Stimulated activated CD4-positive, alpha-beta T cell treated with anti-CD3 and anti-CD28 coated beads, Interleukin-12 subunit alpha, Interleukin-12 subunit beta, amount 100 ng/mL, for 24 hours (primary cell): Measurements from ENCODE around the gene STXBP1.
"Not testable (repeated sequence)": the region's sequence is repeated elsewhere in the genome, so short reads cannot be mapped to it uniquely, and the experiment has no call there.

Experiments
- DNase-seq, 2 experiments: peaks; one replicate each; pipeline ENCODE4 v3.0.0-alpha.2; 2020; ENCODE audit warnings: low read depth in 2 of 2

The STXBP1 gene

GRCh38 chr9:127614961-127615360, 2.9 kb downstream of the STXBP1 start:
- DNase-seq = no peak

GRCh38 chr9:127621339-127621970, 9.4 kb downstream of the STXBP1 start:
- DNase-seq = not testable (repeated sequence)

GRCh38 chr9:127626752-127627493, 14.8 kb downstream of the STXBP1 start:
- no peak for DNase-seq

- DNase-seq = no peak
Measured at GRCh38 chr9:127627494-127627855, 15.4 kb downstream of the STXBP1 start.

GRCh38 chr9:127628758-127629467, 16.8 kb downstream of the STXBP1 start:
- DNase-seq = no peak

GRCh38 chr9:127629468-127630081, 17.5 kb downstream of the STXBP1 start:
- DNase-seq = no peak

GRCh38 chr9:127633216-127633862, 21.3 kb downstream of the STXBP1 start:
- no peak for DNase-seq

GRCh38 chr9:127634021-127634420, 21.9 kb downstream of the STXBP1 start:
- DNase-seq = no peak

- DNase-seq = no peak
Measured at GRCh38 chr9:127634698-127635097, 22.6 kb downstream of the STXBP1 start.

GRCh38 chr9:127635201-127635735, 23.2 kb downstream of the STXBP1 start:
- DNase-seq = no peak

- no peak for DNase-seq
Measured at GRCh38 chr9:127637322-127637847, 25.3 kb downstream of the STXBP1 start.

GRCh38 chr9:127640908-127641545, 28.9 kb downstream of the STXBP1 start:
- DNase-seq = no peak

- no peak for DNase-seq
Measured at GRCh38 chr9:127642082-127642740, 30.1 kb downstream of the STXBP1 start.

GRCh38 chr9:127644146-127644827, 32.2 kb downstream of the STXBP1 start:
- DNase-seq = no peak

GRCh38 chr9:127644943-127645342, 32.9 kb downstream of the STXBP1 start:
- DNase-seq = no peak

- no peak for DNase-seq
Measured at GRCh38 chr9:127647451-127647850, 35.4 kb downstream of the STXBP1 start.

- no peak for DNase-seq
Measured at GRCh38 chr9:127650518-127650917, 38.4 kb downstream of the STXBP1 start.

GRCh38 chr9:127651697-127652610, 39.9 kb downstream of the STXBP1 start:
- no peak for DNase-seq

- DNase-seq = no peak
Measured at GRCh38 chr9:127652733-127653132, 40.7 kb downstream of the STXBP1 start.
